OCI-LY1 (cell line): ENCODE data around the gene GPAM.

Source experiments
- CTCF ChIP-seq: fragments of 200-600 bp; sonication (generic), shearing (Covaris generic); IDR thresholded peaks from 2 replicates; pipeline ENCODE4 v1.5.1; 2017; ENCODE audit warnings: mild to moderate bottlenecking, antibody characterized with exemption, low read length, moderate library complexity, mixed read lengths
- EZH2 ChIP-seq: fragments of 200-600 bp; sonication (generic), shearing (Covaris generic); IDR thresholded peaks from 2 replicates; pipeline ENCODE4 v1.8.0; 2017; ENCODE audit warnings: borderline replicate concordance, mixed run types, mild to moderate bottlenecking, antibody characterized with exemption, low read length, moderate library complexity, mixed read lengths

GRCh38 chr10:112185959-112186358 is 2.4 kb upstream of the GPAM start:
- TF ChIP-seq CTCF (no peak), EZH2 (no peak)
